Activated CD4-positive, alpha-beta T cell treated with anti-CD3 and anti-CD28 coated beads, Interleukin-2, amount 50 U/mL, for 48 hours (primary cell): ENCODE results near the gene TM7SF2.

Experiments
- DNase-seq, 2 experiments: peaks; one replicate each; pipeline ENCODE4 v3.0.0-alpha.2; 2020

TM7SF2 gene

DNA sequence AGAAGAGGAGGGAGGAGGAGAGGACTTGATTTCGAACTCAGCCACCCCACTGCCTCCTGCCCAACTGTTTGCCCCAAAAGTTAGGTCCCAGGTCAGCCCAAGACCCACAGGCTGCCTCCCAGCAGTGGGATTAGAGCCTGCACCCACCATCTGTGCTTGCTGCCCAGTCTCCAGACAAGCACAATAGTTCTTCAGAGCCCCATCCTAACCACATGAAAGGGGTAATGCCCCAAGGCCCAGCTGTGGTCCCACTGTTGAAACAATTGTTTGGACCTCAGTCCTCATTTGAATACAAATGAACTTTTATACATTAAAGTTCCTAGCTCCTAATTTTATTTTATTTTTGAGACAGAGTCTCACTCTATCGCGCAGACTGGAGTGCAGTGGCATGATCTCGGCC is 21.0 kb upstream of the TM7SF2 start:
- DNase-seq, result no peak

DNA sequence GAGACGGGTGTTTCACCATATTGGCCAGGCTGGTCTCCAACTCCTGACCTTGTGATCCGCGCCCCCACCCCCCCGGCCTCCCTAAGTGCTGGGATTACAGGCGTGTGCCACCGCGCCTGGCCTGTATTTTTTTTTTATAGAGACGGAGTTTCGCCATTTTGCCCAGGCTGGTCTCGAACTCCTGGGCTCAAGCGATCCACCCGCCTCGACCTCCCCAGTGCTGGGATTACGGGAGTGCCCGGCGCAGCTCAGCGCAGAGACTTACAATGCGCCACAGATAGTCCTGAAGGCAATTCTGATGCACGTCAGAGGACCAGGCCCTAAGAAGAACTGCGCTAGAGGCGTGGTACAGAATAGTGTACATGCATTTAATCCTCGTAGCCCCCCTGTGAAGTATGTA is 16.2 kb upstream of the TM7SF2 start:
- no peak for DNase-seq

DNA sequence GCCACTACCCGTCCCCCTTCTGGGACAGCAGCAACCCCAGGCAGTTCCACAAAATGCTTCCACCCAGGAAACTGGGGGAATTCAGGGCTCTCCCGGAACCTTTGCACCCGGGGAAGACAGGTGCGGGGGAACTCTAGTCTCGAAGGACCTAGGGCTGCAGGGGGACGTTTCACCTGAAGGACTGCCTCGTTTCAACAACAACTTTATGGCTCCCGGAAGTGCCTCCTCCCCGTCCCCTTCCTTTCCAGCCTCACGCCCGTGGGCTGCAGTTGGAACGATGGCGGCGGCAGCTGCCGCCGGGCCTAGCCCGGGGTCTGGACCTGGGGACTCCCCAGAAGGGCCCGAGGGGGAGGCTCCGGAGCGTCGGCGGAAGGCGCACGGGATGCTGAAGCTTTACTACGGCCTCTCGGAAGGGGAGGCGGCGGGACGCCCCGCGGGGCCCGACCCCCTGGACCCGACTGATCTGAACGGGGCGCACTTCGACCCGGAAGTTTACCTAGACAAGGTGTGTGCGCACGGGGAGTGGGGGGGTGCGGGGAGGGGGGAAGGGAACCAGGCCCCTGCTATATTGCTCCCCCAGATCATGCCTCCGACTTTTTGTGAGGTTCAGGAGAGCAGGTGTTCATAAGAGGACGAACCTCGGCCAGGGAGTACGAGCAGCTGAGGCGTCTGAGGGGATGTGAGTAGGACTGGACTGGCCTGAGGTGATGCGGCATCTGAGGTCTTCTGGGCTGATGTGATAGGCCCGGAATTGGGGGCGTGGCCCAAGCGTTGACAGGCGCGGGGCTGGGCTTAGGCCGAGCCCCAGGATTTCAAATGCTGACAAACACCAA is 15.5 kb upstream of the TM7SF2 start, which contains the start of gene VPS51:
VPS51 (plus strand) TSS at position 241 of the 833 bp plus-strand sequence; CDS start at position 278, 37 bp downstream.
- peak; percentile 86 to 89 for DNase-seq

DNA sequence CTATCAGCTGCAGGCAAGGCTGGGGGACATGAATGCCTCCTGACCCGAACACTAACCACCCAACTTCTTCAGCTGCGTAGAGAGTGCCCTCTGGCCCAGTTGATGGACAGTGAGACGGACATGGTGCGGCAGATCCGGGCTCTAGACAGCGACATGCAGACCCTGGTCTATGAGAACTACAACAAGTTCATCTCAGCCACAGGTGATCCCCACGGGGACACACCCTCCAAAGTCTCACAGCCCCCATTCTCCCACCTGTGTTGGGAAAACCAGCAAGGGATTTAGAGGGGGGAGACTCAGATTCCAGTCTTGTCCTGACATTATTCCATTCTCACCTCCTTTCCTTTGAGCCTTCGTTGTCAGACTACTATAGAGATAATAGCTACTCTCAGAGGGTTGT is 14.7 kb upstream of the TM7SF2 start:
- no peak for DNase-seq

DNA sequence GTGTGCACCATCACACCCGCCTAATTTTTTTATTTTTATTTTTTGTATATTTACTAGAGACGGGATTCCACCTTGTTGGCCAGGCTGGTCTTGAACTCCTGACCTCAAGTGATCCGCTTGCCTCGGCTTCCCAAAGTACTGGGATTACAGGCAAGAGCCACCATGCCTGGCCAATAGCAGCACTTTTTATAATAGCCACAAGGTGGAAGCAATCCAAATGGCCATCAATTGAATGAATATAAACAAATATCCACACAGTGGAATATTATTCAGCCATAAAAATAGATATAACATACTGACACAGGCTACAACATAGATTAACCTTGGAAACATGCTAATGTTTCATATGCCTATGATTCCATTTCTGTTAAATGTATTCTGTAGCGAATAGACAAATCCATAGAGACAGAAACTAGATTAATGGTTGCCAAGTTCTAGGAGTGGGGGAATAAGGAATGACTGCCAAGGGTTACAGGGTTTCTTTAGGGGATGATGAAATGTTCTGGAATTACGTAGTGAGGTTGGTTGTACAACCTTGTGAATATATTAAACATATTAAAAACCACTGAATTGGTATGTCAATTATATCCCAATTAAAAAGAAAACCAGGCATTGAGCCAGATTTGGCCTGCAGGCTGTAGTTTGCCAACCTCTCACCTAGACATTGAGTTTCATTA is 10.9 kb upstream of the TM7SF2 start:
- DNase-seq, result no peak

DNA sequence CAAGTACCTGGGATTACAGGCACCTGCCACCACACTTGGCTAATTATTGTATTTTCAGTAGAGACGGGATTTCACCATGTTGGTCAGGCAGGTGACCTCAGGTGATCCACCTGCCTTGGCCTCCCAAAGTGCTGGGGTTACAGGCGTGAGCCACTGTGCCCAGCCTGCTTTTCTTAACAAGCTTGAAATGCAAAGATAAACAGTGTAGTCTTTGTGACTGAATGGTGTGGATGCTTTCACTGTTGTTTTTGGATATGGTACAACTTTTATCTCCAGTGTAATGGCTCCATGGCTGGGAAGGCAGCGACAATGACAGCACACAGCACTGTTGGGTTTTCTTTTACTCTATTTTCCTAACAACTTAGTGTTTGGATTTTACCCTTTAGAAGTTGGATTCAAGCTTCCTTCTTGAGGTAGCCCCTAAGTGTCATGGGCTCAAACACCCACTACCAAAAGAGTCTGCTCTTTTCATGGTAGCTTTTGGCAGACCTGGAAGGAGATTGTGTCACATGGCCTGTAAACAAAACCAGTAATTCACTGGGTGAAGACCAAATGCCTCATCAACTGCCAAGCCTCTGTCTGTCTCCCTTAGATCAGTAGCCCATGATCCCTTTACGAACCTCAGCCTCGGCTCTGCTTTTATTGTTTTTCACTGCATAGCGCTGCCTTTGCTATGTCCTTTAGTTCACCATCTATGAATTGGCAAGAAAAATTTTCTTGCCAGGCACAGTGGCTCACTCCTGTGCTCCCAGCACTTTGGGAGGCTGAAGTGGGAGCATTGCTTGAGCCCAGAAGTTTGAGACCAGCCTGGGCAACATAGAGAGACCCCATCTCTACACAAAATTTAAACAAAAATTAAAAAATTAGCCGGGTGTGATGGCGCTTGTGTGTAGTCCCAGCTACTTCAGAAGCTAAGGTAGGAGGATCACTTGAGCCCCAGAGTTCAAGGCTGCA is 9.3 kb upstream of the TM7SF2 start:
- DNase-seq, result no peak

DNA sequence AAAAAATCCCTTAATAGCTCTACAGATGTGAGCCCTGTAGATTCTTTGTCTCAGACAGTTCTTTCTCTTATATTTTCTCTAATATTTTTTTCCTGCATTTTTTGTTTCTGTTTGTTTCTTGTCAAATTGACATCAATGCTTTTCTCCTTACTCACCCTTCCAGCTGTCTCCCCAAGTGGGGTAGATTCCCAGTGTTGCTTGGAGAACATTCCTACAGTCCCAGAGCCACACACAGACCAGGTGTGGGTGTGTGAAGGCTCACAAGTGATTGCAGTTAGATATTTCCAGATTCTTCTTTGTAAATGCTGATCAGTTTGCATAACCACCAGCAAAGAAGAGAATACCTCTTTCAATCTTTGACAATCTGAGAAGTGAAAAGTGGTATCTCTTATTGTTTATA is 8.2 kb upstream of the TM7SF2 start:
- DNase-seq, result no peak

DNA sequence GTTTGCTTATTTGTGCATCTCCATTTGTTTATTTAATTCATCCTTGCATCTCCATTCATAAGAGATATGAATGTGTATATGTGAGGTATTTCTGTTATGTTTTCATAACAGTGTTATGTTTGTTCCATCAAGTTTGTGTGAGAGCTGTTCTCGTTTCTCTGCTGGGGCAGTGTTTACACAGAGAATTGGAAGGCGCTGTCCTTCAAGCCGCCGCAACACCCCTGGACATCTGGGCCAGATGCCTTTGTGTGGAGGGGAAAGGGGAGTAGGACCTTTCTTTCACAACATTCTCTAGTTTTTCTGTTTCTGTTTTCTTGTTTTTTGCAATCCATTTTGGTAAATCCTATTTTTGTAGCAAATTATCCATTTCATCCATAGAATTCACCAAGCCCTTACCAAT is 7.0 kb upstream of the TM7SF2 start:
- no peak for DNase-seq

DNA sequence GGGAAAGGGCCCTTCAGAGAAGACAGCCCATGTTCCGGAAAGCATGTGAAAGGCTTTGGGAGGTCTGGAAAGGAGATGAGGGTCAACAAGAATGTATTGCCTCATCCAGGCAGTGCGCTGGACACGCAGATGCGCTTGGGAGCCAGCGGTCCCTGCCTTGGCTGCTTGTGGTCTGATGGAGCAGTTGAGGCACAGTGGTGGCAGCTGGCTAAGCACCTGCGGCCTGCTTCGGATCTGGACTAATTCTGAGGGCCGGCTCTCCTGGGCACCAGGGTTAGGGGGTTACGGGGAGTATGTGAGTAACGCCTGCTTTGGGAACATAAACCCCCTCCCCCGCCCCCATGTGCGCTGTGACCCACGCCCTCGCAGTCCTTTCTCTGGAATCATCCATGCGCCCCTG is 4.6 kb upstream of the TM7SF2 start:
- no peak for DNase-seq

DNA sequence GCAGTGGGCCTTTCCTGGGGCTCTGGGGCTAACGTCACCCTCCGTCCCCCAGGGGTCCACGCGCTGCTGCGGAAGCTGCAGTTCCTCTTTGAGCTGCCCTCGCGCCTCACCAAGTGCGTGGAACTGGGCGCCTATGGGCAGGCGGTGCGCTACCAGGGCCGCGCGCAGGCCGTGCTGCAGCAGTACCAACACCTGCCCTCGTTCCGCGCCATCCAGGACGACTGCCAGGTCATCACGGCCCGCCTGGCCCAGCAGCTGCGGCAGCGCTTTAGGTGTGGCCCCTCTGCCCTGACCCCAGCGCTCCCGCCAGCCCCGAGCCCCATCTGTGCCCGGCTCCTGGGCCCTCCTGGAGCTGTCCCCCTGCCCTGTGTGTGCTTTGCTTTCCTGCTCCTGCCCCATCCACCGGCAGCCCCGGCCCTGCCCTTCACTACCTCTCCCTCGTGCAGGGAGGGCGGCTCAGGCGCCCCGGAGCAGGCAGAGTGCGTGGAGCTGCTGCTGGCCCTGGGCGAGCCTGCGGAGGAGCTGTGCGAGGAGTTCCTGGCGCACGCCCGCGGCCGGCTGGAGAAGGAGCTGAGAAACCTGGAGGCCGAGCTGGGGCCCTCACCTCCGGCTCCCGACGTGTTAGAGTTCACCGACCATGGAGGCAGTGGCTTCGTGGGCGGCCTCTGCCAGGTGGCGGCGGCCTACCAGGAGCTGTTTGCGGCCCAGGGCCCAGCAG is 3.8 kb upstream of the TM7SF2 start:
- no peak for DNase-seq

DNA sequence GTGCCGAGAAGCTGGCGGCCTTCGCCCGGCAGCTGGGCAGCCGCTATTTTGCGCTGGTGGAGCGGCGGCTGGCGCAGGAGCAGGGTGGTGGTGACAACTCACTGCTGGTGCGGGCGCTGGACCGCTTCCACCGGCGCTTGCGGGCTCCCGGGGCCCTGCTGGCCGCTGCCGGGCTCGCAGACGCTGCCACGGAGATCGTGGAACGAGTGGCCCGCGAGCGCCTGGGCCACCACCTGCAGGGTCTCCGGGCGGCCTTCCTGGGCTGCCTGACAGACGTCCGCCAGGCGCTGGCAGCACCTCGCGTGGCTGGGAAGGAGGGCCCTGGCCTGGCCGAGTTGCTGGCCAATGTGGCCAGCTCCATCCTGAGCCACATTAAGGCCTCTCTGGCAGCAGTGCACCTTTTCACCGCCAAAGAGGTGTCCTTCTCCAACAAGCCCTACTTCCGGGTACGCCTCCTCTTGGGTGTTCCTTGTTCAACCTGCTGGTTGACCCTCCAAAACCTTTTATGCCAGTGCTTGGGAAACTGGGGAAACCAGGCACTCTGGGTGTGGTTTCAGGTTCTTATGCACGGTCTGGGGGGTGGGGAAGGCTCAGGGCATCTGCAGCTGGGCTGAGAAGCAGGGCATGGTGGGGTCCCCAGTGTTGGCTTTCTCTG is 3.1 kb upstream of the TM7SF2 start:
- no peak for DNase-seq

DNA sequence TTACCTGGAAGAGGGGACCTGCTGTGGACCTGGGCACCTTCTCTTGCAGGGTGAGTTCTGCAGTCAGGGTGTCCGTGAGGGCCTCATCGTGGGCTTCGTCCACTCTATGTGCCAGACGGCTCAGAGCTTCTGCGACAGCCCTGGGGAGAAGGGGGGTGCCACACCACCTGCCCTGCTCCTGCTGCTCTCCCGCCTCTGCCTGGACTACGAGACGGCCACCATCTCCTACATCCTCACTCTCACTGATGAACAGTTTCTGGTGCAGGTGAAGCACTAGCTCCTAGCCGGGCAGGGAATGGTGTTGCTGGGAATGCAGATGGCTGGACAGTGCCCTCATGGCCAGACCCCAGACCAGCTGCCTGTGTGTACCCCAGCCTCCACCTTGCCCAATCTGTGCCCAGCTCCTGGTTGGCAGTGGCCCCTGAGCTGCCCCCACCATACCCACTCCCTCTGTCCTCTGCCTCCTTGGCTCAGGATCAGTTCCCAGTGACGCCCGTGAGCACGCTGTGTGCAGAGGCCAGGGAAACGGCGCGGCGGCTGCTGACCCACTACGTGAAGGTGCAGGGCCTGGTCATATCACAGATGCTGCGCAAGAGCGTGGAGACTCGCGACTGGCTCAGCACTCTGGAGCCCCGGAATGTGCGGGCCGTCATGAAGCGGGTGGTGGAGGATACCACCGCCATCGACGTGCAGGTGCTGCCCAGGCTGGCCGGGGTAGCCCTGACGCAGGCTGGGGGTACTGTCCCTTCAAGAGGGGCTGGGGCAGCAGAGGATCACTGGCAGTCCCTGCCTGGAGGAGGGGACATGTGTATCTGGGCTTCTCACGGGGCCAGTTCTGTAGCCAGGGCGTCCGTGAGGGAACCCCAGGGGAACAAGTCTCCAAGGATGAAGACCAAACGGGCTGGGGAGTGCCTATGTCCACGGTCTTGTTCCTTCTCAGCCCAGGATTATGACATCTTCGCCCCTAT is 2.2 kb upstream of the TM7SF2 start:
- DNase-seq, result no peak

DNA sequence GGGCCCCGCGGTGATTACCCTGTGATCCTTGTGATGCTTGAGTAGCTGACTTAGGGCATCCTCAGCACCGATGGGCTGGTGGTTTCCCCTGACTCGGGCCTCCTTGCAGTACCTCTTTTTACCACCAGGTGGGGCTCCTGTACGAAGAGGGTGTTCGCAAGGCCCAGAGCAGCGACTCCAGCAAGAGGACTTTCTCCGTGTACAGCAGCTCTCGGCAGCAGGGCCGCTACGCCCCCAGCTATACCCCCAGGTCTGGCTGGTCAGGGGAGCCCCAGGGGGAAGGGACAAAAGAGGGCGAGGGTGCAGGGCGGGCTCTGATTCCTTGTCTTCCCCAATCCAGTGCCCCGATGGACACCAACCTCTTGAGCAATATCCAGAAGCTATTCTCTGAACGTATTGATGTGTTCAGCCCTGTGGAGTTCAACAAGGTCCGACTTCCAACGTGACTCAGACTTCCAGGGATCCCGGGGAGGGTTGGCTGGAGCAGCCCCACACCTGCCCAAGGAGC is 1.3 kb upstream of the TM7SF2 start:
- peak; percentile 99 for DNase-seq

DNA sequence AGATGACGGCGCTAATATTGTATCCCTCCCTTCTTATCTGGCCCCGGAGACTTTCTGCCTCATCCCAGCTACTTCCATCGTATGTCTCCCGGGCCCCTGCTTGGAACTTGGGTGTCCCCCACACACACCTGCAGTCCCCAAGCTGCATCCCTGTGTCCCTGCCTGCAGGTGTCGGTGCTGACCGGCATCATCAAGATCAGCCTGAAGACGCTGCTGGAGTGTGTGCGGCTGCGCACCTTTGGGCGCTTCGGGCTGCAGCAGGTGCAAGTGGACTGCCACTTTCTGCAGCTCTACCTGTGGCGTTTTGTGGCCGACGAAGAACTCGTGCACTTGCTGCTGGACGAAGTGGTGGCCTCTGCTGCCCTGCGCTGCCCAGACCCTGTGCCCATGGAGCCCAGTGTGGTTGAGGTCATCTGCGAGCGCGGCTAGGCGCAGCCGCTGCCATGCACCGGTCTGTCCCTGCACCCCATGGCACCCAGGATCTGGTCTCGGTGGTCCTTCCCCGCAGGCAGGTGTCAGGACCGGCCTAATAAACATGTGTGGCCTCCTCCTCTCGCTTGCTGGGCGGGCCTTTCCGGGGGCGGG is 421 bp upstream of the TM7SF2 start:
- no peak for DNase-seq

DNA sequence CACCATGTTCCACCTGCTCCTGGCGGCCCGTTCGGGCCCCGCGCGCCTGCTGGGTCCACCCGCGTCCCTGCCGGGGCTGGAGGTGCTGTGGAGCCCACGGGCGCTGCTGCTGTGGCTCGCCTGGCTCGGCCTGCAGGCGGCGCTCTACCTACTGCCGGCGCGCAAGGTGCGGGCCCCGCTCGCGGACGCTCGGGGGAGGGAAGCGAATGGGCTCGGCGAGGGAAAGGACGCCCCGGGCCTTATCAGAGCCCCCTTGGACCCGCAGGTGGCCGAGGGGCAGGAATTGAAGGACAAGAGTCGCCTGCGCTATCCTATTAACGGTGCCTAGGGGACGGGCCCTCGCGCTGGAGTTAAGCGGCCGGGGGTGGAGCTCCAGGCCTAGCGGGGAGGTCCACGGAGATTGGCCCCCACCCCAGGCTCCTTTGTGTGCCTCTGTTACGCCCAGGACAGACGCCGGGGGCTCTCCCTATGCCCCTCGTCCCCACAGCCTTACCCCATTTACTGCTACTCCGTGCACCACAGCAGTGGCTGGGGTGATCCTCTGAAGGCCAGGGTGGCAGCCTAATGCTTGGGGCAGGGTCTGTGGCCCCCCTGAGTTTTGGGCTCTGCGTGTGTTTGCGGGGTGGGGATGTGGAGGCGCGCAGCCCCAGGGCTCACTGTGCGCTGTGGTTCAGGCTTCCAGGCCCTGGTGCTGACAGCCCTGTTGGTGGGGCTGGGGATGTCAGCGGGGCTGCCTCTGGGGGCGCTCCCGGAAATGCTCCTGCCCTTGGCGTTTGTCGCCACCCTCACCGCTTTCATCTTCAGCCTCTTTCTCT is 1.1 kb downstream of the TM7SF2 start:
- peak; percentile 76 to 80 for DNase-seq

DNA sequence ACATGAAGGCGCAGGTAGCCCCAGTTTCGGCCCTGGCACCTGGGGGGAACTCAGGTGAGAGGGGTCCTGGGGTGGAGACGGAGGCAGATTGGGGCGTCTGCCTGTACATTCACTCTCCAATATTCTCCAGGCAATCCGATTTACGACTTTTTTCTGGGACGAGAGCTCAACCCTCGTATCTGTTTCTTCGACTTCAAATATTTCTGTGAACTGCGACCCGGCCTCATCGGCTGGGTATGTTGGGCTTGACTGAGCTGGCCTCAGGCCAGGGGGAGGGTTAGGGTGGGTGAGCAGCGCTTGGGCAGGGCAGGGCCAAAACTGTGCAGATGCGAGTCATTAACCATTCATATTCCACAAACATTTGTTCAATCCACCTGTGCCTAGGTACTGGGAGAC is 1.7 kb downstream of the TM7SF2 start:
- no peak for DNase-seq

DNA sequence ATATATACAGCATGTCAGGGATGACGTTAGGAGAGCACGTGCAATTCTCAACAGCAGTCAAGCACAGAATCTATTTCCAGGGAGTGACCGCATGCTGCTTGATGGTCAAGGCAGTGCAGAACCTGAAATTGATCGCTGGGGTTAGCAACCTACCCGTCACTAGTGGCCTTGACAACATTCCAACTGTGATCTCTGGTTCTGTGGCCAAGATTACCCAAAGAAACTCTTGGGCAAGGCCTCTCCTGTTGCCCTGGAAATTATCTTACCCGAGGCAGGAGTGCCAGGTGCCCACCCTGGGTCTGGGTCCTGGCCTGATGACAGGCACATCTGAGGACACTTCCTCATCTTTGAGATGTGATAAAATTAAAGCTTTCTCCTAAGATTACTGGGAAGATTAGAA is 2.2 kb downstream of the TM7SF2 start:
- DNase-seq, result no peak

DNA sequence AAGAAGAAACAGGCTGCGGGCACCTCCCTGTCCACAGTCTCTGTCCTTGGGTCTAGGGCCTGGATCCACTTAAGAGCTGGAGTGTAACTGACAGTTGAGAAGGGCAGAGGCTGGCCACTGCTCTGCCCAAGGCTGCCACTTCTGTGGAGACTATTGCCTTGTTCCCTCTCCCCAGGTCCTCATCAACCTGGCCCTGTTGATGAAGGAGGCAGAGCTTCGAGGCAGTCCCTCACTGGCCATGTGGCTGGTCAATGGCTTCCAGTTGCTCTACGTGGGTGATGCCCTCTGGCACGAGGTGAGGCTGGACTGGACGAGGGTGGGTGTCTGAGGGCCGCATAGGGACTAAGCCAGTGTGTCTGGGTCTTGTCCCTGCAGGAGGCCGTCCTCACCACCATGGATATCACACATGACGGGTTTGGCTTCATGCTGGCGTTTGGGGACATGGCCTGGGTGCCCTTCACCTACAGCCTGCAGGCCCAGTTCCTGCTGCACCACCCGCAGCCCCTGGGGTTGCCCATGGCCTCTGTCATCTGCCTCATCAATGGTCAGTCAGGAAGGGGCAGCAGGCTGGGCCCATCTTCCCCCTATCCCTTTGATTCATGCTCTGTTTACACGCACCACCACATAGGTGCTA is 3.0 kb downstream of the TM7SF2 start:
- DNase-seq, result no peak
